HG03521 (cell line): Measurements from ENCODE around the gene NPAS3.

Experiments used
- ATAC-seq: cut with Tn5 transposase; IDR thresholded peaks from one replicate; pipeline ENCODE4 v1.9.1; 2021; ENCODE audit warnings: mild to moderate bottlenecking, moderate library complexity; ENCODE audit not compliant: unreplicated experiment

Gene NPAS3

DNA sequence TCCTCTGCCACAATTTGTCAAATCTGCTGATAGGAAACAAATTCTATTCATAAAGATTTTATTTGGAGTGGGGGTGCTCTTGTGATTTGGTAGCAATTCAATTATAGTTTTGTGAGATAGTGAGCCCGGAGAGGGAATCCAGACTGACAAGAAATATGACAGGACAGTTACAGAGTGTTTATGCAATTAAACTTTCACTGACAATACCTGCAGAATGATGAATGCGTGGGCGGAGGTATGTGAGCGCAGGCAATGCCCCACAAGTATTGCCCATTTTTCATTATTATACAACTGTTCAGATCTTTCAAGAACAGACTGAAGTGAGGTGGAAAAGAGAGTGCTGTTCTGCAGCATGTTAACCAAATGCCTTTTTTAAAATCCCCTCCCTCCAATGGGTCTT is 753.2 kb downstream of the NPAS3 start:
- ATAC-seq: no peak

DNA sequence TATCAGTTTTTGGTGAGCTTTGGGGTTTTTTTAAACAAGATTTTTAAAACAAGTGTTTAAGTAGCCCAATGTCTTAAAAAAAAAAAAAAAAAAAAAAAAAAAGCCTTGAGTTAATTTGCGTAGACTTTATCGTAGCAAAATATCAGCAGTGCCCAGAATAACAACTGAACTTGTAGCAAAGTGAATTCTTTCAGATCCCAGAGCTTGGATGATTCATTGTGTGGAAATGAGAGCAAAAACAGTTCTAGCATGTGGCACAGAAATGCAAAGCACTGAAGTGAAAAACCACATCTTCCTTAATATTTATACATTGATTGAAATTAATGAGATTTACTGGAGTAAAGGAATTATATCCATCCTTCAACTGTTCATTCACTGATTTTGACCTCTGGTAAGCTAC is 754.1 kb downstream of the NPAS3 start:
- no peak for ATAC-seq

DNA sequence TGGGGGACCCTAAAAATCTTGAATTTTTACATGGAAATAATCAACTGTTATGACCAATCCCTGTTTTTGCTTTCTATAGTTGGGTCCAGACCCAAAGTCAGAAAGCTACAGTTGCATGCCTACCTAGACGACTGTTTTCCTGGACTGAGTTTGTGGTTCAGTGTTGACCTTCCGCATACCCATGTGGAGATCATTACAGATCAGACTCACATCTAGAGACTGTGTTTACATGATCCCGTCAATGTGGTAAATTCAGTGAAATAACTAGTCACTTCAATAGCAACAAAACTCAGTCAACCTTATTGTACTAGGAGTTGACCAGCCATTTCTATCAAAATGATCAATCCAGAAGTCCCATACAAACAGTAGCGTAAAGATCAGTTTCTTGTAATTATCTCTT is 754.6 kb downstream of the NPAS3 start:
- no peak for ATAC-seq

DNA sequence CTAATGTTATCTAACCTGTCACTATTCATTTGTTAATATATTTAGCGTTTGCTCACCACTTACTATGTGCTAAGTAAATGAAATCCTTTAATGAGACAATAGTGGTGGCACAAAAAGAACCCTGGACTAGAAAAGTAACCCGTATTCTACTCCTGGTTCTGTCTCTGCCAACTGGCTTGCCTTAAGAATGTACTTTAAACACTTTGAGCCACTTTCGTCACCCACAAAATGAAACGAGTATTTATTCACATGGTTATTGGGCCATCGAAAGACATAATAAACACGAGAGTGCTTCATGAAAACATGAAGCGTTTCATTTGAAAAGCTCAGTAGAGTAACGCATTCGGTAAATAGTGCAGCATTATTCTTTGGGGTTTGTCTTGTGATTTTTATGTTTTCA is 757.5 kb downstream of the NPAS3 start:
- no peak for ATAC-seq

DNA sequence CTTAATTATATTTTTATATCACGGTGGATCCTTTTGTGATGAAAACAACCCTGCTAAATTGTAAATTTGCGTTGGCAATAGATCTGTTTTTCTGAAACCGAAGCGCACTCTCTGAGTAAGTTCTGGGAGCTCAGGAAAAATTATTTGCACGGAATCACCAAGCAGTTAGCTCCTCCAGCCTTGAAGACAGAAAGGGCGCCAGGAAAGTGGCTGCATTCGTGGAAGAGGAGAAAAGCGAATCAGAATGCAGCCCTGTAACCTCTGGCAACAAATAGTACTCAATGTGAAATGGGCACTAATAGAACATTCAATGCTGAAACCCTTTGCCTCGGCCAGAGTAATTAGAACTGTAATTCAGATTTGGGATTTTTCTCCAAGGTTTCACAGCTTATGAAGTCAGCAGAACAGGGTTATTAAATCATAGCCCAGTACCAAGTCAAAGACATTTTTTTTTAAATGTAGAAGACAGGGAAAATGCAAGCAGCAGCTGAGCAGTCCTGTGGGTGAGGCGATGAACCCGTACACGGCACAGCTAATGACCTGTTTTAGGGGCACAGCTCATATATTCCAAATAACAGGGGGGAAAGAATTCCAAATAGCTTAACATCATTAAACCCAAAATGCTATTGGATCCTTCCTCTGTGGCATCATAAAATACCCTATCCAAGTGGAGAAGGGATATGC is 760.8 kb downstream of the NPAS3 start:
- no peak for ATAC-seq

DNA sequence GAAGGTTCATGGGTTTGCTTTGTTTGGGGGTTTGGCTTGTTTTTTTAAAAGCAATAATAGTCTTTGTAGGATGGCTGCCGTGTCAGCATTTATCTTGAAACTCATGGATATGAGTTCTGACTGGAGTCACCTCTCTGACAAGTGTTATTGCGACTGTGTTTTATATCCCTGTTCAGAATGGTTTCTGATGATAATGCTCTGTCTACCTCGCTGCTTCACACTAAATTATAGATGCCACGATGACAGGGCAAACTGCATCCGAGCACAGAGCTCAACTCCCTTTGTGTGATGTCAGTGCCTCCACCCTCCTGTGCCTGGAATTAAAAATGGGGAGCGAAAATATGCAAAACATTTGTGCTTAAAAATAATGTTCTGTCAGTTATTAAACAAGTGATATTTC is 761.4 kb downstream of the NPAS3 start:
- ATAC-seq: no peak

DNA sequence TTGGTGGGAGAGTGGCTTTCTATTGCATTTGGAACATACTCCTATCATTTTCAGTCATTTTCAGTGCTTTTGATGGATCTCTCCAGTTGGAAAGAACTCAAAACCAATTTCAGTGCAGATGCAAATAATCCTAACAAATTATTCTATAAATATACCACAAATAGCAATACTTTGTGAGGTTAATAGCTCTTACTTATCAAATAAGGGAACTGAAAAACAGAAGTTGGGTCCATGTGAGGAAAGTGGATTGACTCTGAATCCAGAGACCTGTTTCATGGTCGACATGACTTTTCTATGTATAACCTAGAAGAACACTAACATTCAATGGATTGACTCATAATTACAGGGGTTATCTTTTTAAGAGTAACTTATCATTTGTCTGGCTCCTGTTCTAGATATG is 763.6 kb downstream of the NPAS3 start:
- ATAC-seq: no peak

DNA sequence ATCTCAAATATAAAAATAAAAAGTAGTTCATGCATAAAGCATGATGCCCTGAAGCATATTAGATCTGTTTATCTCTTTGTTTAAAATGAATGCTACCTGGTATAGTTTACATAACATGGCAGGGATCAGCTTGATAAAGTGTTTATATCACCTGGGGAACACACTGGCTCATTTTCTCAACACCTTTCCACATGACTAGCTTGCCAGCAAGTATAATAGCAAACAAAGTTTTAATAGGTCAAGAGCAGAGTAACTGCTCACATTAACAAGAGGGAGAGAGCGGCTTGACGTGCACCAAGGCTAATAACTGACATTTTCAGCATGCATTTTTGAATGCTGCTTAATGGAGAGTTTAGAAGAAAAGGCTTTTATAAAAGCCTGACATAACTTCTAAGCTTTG is 765.8 kb downstream of the NPAS3 start:
- no peak for ATAC-seq

DNA sequence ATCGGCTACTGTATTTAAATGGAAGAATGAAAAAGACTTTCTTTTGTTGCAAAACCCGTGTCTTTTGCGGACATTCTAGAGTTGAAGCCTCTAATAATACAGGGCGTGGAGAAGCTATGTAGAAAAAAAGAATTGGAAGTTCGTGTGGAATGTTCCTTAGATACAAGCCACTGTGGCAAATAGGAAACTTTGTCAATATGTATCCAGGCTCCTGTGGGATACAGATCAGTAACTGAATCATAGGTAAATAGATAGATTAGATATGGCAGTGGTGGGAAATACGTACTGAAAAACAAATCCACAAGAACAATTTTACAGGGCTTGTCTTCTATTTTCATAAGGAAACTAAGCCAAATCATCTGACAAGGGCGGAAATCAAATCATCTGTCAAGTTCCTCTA is 766.8 kb downstream of the NPAS3 start:
- no peak for ATAC-seq

DNA sequence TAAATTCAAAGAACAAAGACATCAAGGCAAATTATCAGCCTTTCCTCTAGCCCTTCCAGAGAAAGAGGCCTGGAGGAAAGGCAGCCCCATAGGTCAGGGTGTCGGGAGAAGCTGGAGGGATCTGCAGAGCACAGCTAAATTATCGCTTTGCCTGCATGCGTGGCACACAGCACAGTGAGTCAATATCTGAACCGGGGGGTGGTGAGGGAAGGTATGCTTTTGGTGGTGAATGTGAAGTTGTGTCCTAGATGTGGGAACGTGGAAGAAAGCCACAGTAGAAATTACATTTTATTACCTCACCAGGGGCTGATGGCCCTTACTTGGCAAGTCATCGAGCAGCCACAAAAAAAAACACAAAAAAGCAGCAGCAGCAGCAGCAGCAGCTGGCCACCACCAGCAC is 769.0 kb downstream of the NPAS3 start:
- no peak for ATAC-seq

DNA sequence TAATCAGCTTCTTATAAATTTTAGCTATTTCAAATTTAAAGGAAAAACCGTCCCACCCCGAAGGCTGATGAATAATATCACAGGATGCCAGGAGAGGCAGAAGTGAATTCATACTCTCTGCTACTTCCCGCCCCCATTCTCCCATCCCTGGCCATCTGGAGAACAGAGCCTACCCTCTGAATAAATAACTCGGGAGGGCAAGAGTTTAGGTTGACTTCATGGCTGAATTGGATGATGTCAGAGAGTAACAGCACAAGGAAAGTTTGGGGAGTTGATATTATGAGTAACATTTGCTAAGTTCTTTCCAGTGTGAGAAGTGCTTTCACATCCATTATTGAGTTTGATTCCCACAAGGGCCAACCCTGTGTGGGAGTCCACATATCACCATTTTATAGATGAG is 770.6 kb downstream of the NPAS3 start:
- ATAC-seq: no peak

DNA sequence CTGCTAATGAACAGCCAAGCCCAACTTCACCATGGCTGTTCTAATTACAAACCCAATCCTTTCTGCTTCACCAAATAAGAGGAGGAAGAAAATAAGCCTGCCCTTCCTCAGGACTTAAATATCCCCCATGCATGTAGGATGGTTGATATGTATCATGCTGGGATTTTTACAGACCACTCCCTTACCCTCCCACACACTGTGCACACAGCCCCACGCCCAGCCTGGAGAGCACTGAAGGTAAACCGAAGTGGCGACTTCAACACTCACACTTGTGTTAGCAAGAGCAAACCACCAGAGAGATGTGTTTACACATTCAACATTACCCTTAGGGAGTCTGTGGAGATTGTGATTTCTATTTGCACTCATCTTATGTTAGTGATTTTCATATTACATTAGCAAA is 771.0 kb downstream of the NPAS3 start:
- ATAC-seq: no peak

DNA sequence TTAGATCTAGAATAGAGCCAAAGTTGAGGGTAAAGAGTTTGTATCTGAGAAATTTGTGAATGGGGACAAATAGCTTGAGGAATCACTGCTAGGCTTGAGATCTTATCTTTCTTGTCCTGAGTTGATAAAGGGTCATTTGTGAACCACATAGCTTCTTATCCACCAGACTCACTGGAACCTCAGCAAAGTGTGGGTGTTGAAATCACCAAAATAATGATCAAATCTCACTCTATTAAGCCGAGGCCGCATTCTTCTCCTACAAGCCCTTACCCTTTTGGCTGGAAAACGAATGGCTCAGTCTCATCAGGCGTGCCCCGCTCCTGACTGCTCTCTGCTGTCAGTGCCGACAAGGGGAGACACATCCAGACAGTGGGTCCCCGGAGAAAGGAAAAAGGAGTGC is 771.6 kb downstream of the NPAS3 start:
- ATAC-seq: no peak

DNA sequence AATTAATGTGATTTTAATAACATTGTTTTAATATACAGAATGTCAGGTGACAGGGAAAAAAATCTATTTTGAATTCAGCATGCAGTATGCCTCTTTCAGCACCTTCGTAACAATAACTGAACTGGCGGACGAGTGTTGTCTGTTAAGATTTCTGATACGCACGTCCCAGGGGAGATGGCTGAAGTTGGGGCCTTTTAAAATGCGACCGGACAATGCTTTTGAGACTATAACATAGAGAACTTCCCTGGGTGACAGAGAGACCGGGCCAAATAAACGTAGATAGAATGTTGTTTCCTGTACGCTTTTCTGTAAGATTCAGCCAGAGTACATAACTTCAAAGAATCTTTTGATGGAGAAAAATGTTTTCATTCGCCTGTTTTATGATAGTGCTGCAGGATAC is 772.5 kb downstream of the NPAS3 start:
- ATAC-seq: no peak

DNA sequence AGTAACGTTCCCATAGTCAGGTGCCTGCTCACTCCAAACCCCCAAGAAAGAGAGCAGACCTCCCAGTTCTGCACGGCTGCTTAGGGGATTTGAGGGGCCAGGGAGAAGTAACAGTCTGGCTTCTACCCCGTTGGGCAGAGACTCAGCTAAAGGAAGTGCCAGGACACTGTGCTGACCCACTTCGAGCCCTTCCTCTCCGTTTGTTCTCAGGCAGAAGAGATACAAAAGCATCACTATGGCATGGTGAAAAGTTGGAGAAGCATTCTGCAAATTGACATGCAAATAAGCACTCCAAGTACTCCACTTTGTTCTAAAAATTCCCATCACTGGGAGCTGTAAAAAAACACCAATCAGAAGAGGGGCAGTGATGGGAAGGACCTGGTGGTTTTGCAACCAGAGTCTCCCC is 773.1 kb downstream of the NPAS3 start:
- no peak for ATAC-seq

DNA sequence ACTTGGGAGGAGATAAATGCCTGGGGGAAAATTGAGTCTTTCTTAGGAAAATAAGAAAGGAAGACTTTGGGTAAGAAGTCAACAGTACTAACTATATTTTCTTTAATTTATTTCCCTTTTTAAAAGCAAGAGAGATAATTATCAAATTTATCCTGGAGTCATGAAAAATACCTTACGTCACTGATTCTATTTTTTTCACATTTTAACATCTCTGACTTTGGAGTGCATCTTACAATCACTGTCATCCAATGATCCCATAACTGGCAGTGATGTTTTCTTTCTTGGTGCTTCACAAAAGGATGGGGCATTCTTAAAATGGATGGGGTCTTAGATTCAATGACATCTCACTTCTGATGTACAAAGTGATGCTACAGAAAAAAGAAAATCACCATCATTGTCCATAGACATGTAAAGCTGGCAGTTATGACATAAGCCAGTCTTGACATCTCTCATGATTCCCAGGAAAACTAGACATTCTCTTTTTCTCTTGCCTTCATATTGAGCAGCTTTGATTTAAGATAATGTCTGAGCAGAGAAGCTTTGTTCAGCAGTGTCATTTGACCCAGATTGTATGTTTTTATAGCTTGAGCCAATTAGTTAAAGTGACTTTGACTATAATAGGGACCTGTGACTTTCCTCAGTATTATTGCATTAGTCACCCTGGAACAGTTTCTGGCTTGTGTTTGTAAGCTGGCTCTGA is 776.0 kb downstream of the NPAS3 start:
- no peak for ATAC-seq

DNA sequence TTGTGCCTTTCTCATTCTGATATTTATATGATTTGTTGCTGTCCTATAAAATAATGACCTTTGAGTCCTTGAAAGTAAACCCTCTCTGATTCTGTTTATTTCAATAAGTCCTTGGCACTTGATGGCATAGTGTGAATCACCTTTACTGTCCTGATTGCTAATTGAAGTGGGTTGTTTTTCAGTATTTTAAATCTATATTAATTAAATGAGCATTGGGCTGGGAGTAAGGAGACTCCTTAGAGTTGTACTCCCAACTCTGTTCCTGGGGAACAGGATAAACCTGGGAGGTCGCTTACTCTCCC is 776.5 kb downstream of the NPAS3 start:
- no peak for ATAC-seq

DNA sequence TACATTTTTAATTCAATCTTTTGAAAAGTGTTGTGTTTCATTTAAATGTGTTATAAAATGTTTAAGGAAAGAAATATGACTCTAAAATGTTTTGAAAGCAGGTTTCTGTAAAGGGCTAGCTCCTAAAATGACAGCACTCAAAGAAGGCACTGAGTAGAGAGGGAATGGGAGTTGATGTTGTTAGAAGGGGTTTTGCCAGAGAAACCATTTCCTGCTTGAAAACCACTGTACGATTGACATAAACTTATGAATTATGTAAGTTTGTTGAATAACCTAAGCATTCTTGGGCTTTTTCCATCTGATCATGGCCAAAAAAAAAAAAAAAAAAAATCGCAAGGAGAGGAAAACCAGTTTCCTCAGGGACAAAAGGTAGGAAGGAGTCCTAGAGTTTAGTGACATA is 778.2 kb downstream of the NPAS3 start:
- ATAC-seq: no peak

DNA sequence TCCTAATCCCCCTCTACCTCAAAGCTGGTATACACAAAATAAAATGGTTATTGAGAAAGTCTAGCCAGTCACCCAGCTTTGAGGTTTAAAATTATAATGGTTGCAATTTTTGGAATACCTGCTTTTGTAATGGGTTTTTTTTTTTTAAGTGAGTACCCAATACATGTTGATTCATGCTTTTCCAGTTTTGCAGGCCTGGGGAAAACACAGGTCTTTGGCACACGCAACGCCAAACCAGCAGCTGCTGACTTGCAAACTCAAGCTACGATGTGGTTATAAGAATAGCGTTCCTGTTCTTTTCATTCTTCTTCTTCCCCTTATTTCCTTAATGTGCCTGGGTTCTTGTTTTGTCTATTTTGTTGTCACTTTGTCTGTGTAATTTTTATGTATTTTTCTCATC is 779.2 kb downstream of the NPAS3 start:
- no peak for ATAC-seq

DNA sequence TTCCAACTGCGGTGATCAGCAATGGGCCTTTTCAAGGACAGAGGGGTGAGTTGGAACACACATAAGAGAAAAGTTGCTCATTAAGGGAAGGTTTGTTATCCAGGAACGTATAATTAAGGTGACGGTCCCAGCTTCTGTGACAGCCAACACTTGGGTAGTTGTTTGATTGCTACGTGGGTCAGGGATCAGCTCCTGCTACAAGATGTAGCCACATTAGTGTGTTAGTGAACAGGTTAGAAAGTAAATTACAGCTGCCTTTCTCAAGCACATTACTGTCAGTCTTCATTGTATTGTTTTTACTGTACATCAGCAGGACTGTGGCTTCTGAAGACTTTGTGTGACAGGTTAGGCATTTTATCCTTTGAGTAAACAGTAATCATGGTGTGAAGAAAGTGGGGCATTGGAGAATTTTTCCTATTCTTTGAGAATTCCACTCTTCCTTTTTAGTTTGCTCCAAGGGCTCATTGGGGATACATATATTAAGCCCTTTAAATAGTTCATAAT is 781.7 kb downstream of the NPAS3 start:
- no peak for ATAC-seq

DNA sequence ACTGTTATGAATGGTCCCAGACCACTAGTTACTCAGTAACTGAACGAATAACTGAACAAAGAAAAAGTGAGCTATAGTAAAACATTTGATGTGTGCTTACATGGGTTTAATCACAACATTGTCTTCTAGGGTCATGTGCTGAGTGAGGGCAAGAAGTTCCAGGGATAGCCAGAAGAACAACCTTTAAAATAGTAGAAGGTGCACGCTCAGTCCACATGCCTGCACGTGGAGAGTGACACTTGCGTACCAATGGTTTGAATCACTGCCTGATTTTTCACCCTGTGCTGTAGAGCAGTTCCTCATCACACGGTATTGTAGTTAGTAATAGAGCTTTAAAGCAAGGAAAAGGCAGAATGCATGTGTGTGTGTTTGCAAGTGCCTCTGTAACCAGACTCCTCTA is 788.0 kb downstream of the NPAS3 start:
- no peak for ATAC-seq

DNA sequence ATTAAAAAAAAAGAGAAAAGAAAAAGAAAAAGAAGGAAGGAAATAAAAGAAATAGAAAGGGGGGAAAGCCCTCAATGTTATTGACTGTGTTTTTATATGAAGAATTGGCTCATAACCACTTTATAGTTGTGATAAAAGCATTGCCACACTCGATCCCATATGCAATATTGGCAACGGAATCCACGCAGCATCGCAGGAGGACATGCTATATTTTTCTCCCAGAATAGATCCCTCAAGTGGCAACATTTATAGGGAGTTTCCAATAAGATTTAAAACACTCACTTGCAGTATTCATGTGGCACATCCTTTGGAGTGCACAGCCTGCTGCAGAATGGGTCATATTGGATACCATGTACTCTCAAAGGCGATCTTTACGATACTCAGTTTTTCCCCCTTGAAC is 788.9 kb downstream of the NPAS3 start:
- ATAC-seq: no peak

DNA sequence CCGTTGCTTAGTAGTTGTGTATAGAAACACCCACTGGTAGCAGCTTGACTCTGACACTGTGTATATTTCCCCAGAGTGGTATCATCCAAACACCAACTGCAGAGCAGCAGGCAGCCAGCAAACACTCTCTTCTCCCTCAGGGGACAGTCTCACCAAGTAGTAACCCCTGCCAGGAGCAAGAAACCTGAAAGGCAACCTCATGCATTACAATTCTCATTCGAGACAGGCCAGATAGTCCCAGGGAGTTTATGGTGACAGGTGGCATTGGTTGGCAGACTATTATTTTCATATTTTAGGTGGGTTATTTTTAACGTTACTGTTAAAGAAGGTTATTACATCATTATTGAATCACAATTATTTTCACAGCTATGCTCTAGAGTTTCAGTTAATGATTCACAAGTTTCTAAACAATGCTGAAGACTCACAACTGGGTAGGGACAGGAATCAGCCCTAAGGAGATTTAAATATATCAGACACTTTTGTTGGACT is 789.4 kb downstream of the NPAS3 start:
- ATAC-seq: no peak
